ENCODE results near the gene APAF1. TPM values are rescaled to one million over a fixed set of nuclear protein-coding genes. Genes with fewer than 3 reads are reported as not detected.
A peak's percentile ranks its signal among the peaks of the same experiment; 100 is the strongest.

APAF1 gene
- total and polyA plus RNA-seq, 9 of the 15 experiments (the other 6 are each of a cell fraction or from before 2014, with no cell fraction given) = 5.1 to 15.7 (median 9.9) TPM

DNA sequence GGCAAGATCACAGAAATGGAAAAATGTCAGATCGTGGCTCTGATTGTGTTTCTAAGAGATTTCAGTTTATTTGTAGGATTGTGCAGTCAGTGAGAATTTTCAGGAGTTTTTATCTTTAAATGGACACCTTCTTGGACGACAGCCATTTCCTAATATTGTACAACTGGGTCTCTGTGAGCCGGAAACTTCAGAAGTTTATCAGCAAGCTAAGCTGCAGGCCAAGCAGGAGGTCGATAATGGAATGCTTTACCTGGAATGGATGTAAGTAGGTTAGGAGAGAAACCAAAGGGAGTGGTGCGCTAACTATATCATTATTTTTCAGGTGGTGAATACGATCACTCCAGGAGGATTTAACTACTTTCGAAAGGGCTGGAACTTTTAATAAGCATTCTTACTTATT, 26.4 kb downstream of the APAF1 start (continued):
- TF ChIP-seq, protein P1, sequence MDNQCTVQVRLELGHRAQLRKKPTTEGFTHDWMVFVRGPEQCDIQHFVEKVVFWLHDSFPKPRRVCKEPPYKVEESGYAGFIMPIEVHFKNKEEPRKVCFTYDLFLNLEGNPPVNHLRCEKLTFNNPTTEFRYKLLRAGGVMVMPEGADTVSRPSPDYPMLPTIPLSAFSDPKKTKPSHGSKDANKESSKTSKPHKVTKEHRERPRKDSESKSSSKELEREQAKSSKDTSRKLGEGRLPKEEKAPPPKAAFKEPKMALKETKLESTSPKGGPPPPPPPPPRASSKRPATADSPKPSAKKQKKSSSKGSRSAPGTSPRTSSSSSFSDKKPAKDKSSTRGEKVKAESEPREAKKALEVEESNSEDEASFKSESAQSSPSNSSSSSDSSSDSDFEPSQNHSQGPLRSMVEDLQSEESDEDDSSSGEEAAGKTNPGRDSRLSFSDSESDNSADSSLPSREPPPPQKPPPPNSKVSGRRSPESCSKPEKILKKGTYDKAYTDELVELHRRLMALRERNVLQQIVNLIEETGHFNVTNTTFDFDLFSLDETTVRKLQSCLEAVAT (IDR thresholded peaks at IDR 0.05) = no peak
- TF ChIP-seq RUNX1 (IDR thresholded peaks at IDR 0.05; ENCODE audit: low read depth) = no peak
- TF ChIP-seq, protein P2, sequence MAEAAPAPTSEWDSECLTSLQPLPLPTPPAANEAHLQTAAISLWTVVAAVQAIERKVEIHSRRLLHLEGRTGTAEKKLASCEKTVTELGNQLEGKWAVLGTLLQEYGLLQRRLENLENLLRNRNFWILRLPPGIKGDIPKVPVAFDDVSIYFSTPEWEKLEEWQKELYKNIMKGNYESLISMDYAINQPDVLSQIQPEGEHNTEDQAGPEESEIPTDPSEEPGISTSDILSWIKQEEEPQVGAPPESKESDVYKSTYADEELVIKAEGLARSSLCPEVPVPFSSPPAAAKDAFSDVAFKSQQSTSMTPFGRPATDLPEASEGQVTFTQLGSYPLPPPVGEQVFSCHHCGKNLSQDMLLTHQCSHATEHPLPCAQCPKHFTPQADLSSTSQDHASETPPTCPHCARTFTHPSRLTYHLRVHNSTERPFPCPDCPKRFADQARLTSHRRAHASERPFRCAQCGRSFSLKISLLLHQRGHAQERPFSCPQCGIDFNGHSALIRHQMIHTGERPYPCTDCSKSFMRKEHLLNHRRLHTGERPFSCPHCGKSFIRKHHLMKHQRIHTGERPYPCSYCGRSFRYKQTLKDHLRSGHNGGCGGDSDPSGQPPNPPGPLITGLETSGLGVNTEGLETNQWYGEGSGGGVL (CRISPR knock-in tag; IDR thresholded peaks at IDR 0.05) = no peak
- peak; percentile 52; the same call in 1 of the 2 replicates for TF ChIP-seq EP300 (IDR thresholded peaks at IDR 0.05; ENCODE audit: low read length)
- no peak for TF ChIP-seq GABPA (tag; conservative IDR thresholded peaks at IDR 0.05; ENCODE audit: low read depth)
- TF ChIP-seq RCOR1 (IDR thresholded peaks at IDR 0.05; ENCODE audit: borderline replicate concordance in 1 of 2, low read depth in 2 of 2, low read length in 2 of 2) = peak in 1 of 2 experiments; percentile 41; a peak in 1 of 4 replicates
- TF ChIP-seq SMAD1 (IDR thresholded peaks at IDR 0.05; ENCODE audit: low read depth, low read length, partially characterized antibody) = no peak
- no peak for TF ChIP-seq LEF1 (IDR thresholded peaks at IDR 0.05)
- TF ChIP-seq FOS (IDR thresholded peaks at IDR 0.05; ENCODE audit: extremely low read depth, insufficient read length) = no peak
- peak; percentile 48 for TF ChIP-seq SMARCA4 (IDR thresholded peaks at IDR 0.05)
- TF ChIP-seq HNRNPL (IDR thresholded peaks at IDR 0.05; ENCODE audit: low read depth, low read length) = no peak
- TF ChIP-seq, protein P3, sequence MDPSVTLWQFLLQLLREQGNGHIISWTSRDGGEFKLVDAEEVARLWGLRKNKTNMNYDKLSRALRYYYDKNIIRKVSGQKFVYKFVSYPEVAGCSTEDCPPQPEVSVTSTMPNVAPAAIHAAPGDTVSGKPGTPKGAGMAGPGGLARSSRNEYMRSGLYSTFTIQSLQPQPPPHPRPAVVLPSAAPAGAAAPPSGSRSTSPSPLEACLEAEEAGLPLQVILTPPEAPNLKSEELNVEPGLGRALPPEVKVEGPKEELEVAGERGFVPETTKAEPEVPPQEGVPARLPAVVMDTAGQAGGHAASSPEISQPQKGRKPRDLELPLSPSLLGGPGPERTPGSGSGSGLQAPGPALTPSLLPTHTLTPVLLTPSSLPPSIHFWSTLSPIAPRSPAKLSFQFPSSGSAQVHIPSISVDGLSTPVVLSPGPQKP (CRISPR knock-in tag; IDR thresholded peaks at IDR 0.05) = no peak
- TF ChIP-seq ZNF174 (CRISPR knock-in tag; IDR thresholded peaks at IDR 0.05) = no peak
- TF ChIP-seq, protein P4, sequence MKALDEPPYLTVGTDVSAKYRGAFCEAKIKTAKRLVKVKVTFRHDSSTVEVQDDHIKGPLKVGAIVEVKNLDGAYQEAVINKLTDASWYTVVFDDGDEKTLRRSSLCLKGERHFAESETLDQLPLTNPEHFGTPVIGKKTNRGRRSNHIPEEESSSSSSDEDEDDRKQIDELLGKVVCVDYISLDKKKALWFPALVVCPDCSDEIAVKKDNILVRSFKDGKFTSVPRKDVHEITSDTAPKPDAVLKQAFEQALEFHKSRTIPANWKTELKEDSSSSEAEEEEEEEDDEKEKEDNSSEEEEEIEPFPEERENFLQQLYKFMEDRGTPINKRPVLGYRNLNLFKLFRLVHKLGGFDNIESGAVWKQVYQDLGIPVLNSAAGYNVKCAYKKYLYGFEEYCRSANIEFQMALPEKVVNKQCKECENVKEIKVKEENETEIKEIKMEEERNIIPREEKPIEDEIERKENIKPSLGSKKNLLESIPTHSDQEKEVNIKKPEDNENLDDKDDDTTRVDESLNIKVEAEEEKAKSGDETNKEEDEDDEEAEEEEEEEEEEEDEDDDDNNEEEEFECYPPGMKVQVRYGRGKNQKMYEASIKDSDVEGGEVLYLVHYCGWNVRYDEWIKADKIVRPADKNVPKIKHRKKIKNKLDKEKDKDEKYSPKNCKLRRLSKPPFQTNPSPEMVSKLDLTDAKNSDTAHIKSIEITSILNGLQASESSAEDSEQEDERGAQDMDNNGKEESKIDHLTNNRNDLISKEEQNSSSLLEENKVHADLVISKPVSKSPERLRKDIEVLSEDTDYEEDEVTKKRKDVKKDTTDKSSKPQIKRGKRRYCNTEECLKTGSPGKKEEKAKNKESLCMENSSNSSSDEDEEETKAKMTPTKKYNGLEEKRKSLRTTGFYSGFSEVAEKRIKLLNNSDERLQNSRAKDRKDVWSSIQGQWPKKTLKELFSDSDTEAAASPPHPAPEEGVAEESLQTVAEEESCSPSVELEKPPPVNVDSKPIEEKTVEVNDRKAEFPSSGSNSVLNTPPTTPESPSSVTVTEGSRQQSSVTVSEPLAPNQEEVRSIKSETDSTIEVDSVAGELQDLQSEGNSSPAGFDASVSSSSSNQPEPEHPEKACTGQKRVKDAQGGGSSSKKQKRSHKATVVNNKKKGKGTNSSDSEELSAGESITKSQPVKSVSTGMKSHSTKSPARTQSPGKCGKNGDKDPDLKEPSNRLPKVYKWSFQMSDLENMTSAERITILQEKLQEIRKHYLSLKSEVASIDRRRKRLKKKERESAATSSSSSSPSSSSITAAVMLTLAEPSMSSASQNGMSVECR (CRISPR knock-in tag; IDR thresholded peaks at IDR 0.05) = no peak
- TF ChIP-seq, protein P5, sequence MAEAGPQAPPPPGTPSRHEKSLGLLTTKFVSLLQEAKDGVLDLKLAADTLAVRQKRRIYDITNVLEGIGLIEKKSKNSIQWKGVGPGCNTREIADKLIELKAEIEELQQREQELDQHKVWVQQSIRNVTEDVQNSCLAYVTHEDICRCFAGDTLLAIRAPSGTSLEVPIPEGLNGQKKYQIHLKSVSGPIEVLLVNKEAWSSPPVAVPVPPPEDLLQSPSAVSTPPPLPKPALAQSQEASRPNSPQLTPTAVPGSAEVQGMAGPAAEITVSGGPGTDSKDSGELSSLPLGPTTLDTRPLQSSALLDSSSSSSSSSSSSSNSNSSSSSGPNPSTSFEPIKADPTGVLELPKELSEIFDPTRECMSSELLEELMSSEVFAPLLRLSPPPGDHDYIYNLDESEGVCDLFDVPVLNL (CRISPR knock-in tag; IDR thresholded peaks at IDR 0.05; ENCODE audit: low read depth) = no peak
- TF ChIP-seq MTA3 (IDR thresholded peaks at IDR 0.05; ENCODE audit: borderline replicate concordance) = no peak
- TF ChIP-seq ZZZ3 (IDR thresholded peaks at IDR 0.05) = no peak
- TF ChIP-seq, protein P6, sequence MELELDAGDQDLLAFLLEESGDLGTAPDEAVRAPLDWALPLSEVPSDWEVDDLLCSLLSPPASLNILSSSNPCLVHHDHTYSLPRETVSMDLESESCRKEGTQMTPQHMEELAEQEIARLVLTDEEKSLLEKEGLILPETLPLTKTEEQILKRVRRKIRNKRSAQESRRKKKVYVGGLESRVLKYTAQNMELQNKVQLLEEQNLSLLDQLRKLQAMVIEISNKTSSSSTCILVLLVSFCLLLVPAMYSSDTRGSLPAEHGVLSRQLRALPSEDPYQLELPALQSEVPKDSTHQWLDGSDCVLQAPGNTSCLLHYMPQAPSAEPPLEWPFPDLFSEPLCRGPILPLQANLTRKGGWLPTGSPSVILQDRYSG (tag; conservative IDR thresholded peaks at IDR 0.05; ENCODE audit: low read depth) = no peak
- no peak for TF ChIP-seq NCOA6 (IDR thresholded peaks at IDR 0.05)

Data from K562 (cell line).